Endothelial cell of umbilical vein (primary cell): ENCODE results near the gene ATXN10. TPM values are rescaled to one million over a fixed set of nuclear protein-coding genes. Genes with fewer than 3 reads are reported as not detected.

Source experiments
- BruUV-seq: library from RNA; stranded (reverse); fragments of 400-500 nt; replicated peaks from 2 replicates; lab custom pipeline; 2021; lab: Mats Ljungman, UMichigan
- CTCF ChIA-PET: fragments of 300-600, 350-600 bp; sonication (Branson Sonifier 250); formaldehyde crosslinking; loops from one replicate; lab custom pipeline; 2021; ENCODE audit warnings: antibody characterized with exemption, inconsistent platforms; lab: Charles Lee
- POLR2A ChIA-PET: fragments of 300-600, 350-600 bp; sonication (Branson Sonifier 250); formaldehyde crosslinking; loops from one replicate; lab custom pipeline; 2021; ENCODE audit warnings: antibody characterized with exemption, inconsistent platforms; lab: Charles Lee
- DNase-seq: peaks from one replicate; pipeline ENCODE4 v3.0.0-alpha.2; 2011; ENCODE audit warnings: low read depth, low spot score
- FAIRE-seq: peaks from 2 replicates; lab custom pipeline; 2011; peaks lifted over from hg19 to GRCh38; lab: Jason Lieb, UNC
- H2AFZ ChIP-seq: 2 replicates; pipeline ENCODE4 v1.6.0; 2012; ENCODE audit warnings: low read depth, low read length, control low read depth, inconsistent platforms
- H3K27ac ChIP-seq: 2 replicates; pipeline ENCODE4 v1.5.1; 2011; ENCODE audit warnings: low read depth, mild to moderate bottlenecking, control low read depth, low read length, moderate library complexity; ENCODE audit not compliant: insufficient read depth
- H3K27me3 ChIP-seq, 2 experiments: 2 replicates each; pipeline versions ENCODE4 v1.6.0 to v1.6.1; 2011; ENCODE audit warnings: low read length in 2 of 2, mixed read lengths in 1 of 2; ENCODE audit not compliant: control insufficient read depth in 2 of 2, insufficient read depth in 2 of 2
- H3K36me3 ChIP-seq, 2 experiments: 2 replicates in 1 of 2; 3 replicates in 1 of 2; pipeline ENCODE4 v1.5.1; 2011; ENCODE audit warnings: low read length in 2 of 2, mild to moderate bottlenecking in 1 of 2, moderate library complexity in 1 of 2; ENCODE audit not compliant: control insufficient read depth in 2 of 2, insufficient read depth in 2 of 2; ENCODE audit errors: extremely low read depth in 1 of 2
- H3K4me1 ChIP-seq: 3 replicates; pipeline ENCODE4 v1.5.1; 2011; ENCODE audit warnings: mild to moderate bottlenecking, low read length; ENCODE audit not compliant: control insufficient read depth, insufficient read depth; ENCODE audit errors: extremely low read depth
- H3K4me2 ChIP-seq: 2 replicates; pipeline ENCODE4 v1.6.1; 2011; ENCODE audit warnings: low read length, control low read depth, mixed read lengths; ENCODE audit not compliant: insufficient read depth
- H3K4me3 ChIP-seq, 3 experiments: fragments of 200-600 bp in 1 of 3; sonication (generic), shearing (Covaris generic) in 1 of 3; replicated peaks in 1 of 3; 2 replicates each; pipeline ENCODE4 v1.5.1; 2011 to 2016; ENCODE audit warnings: control low read depth in 3 of 3, low read length in 3 of 3, mild to moderate bottlenecking in 2 of 3, inconsistent platforms in 1 of 3, low read depth in 1 of 3, moderate library complexity in 1 of 3; ENCODE audit not compliant: insufficient read depth in 1 of 3
- H3K79me2 ChIP-seq: 2 replicates; pipeline ENCODE4 v1.6.0; 2012; ENCODE audit warnings: low read length, inconsistent platforms; ENCODE audit not compliant: control insufficient read depth, insufficient read depth
- H3K9ac ChIP-seq: replicated peaks from 2 replicates; pipeline ENCODE3; 2011; ENCODE audit warnings: low read length, control low read depth; ENCODE audit not compliant: insufficient read depth; ENCODE audit errors: extremely low read depth
- H3K9me1 ChIP-seq: replicated peaks from 3 replicates; pipeline ENCODE4 v1.6.0; 2011; ENCODE audit warnings: mild to moderate bottlenecking, low read length; ENCODE audit not compliant: control insufficient read depth, insufficient read depth; ENCODE audit errors: extremely low read depth
- H3K9me3 ChIP-seq: replicated peaks from 2 replicates; pipeline ENCODE4 v1.5.1; 2012; ENCODE audit warnings: low read length, inconsistent platforms; ENCODE audit not compliant: control insufficient read depth, insufficient read depth
- H4K20me1 ChIP-seq: replicated peaks from 2 replicates; pipeline ENCODE3; 2011; ENCODE audit warnings: mild to moderate bottlenecking, low read length; ENCODE audit not compliant: control insufficient read depth, insufficient read depth; ENCODE audit errors: extremely low read depth
- CTCF ChIP-seq, 2 donors: IDR thresholded peaks; 1 replicate in 1 of 2; 2 replicates in 1 of 2; pipeline ENCODE4 v1.5.1; 2011; ENCODE audit warnings: low read length in 2 of 2, mild to moderate bottlenecking in 2 of 2, moderate library complexity in 2 of 2, control low read depth in 1 of 2, inconsistent platforms in 1 of 2, low read depth in 1 of 2; ENCODE audit not compliant: insufficient read depth in 1 of 2; ENCODE audit errors: extremely low read depth in 1 of 2
- EZH2 ChIP-seq: IDR thresholded peaks from 2 replicates; pipeline ENCODE4 v1.6.1; 2012; ENCODE audit warnings: borderline replicate concordance, low read depth, mild to moderate bottlenecking, moderate library complexity, low read length, inconsistent platforms; ENCODE audit not compliant: severe bottlenecking
- FOS ChIP-seq: IDR thresholded peaks from 2 replicates; pipeline ENCODE4 v1.6.1; 2011; ENCODE audit warnings: mild to moderate bottlenecking, low read length, moderate library complexity, borderline replicate concordance; ENCODE audit not compliant: insufficient read depth
- GATA2 ChIP-seq: IDR thresholded peaks from 2 replicates; pipeline ENCODE4 v1.7.0; 2011; ENCODE audit warnings: low read depth, mild to moderate bottlenecking, moderate library complexity, mixed read lengths, low read length; ENCODE audit not compliant: insufficient read length, insufficient read depth
- JUN ChIP-seq: IDR thresholded peaks from 2 replicates; pipeline ENCODE4 v1.6.1; 2011; ENCODE audit warnings: borderline replicate concordance, low read depth; ENCODE audit not compliant: insufficient read length, insufficient read depth
- MYC ChIP-seq: IDR thresholded peaks from one replicate; pipeline ENCODE4 v1.6.1; 2011; ENCODE audit warnings: mild to moderate bottlenecking, low read depth, low read length
- POLR2A ChIP-seq: IDR thresholded peaks from 2 replicates; pipeline ENCODE4 v1.6.1; 2012; ENCODE audit warnings: low read depth, mild to moderate bottlenecking, control low read depth, low read length
- POLR2AphosphoS5 ChIP-seq: IDR thresholded peaks from 2 replicates; pipeline ENCODE4 v1.6.1; 2012; ENCODE audit warnings: low read depth, mild to moderate bottlenecking, control low read depth, low read length, moderate library complexity; ENCODE audit not compliant: insufficient read depth
- dilution Hi-C: fragments of 300-500 bp; cut with MboI; formaldehyde crosslinking; loops from one replicate; pipeline ENCODE4 v1.15.0; 2019; ENCODE audit warnings: low sequenced_read_pairs; ENCODE audit not compliant: extremely low pct_ligation_motif_present
- intact Hi-C: fragments of 100-400 bp; cut with micrococcal nuclease; formaldehyde crosslinking; loops from one replicate; pipeline ENCODE4 v1.10.0; 2022
- polyA plus RNA-seq, 4 experiments: library from polyadenylated mRNA; depleted of rRNA in 3 of 4; stranded (reverse) in 3 of 4; unstranded in 1 of 4; fragments of >200 nt; gene quantifications; 2 replicates each; pipeline versions ENCODE4 v1.2.1 to v1.2.3, GENCODE V29; 2011 to 2012; ENCODE audit warnings: missing spikeins in 1 of 4
- total RNA-seq: library from RNA; stranded (reverse); gene quantifications from 2 replicates; pipeline ENCODE4 v1.2.3, GENCODE V29; 2021
- TF ChIP-seq, protein P1 (sequence below): IDR thresholded peaks from 2 replicates; pipeline ENCODE4 v1.6.1; 2011; ENCODE audit not compliant: insufficient read depth, insufficient read length

Gene ATXN10
- total and polyA plus RNA-seq, 2 donors (not counting 3 experiments of a cell fraction or from before 2014, with no cell fraction given) = 73.2 to 91.9 TPM

DNA sequence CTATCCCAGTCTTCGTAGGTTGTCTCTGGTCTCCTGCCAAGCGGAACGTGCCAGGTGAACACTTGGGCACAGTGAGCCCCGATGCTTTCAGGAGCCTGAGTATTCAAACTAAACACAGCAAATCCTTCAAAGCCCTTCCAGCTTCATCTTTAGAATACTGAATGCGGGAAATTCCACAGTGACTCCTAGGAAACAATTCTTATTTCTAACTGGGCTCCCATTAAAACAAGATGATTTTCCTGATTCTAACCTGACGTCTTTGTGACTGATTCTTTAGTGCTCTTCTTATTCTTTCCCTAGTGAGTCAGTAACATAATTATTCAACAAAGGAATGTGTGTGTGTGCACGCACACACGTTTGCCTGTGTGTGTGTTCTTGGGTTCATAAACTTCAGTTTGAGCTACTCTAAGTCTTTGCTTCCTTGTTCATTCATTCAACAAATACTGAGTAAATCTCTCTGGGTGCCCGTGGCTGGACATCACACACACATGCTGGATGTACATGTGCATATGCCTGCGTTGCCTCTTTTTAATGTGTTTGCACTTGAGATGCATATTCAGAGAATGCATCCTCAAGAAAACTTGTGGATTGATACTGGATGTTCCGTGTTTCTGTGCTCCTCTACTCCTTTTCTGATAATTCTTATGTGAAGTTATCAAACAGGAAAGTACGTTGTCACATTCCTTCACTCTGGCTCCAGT is 170.8 kb downstream of the ATXN10 start:
- H3K27me3 ChIP-seq = no peaks in the 10 kb centered on the region
- H3K9ac ChIP-seq = no peak overlapping the region
- ChIA-PET CTCF (interaction anchor here (0.8 to 3.1 kb wide), 3 partner anchors 21 to 209 kb away, joined by 3 to 22 read pairs (median 7); no protein-coding TSS in a partner anchor), POLR2A (no interaction called here)
- no peaks in the 10 kb centered on the region for H3K36me3 ChIP-seq
- no peak overlapping the region for H3K27ac ChIP-seq
- FAIRE-seq = no peak
- DNase-seq = no peak
- H2AFZ ChIP-seq = no peak overlapping the region
- TF ChIP-seq CTCF (IDR thresholded peaks at IDR 0.05; ENCODE audit: extremely low read depth in 1 of 2, insufficient read depth in 1 of 2, low read depth in 1 of 2, low read length in 2 of 2) (no peak), EZH2 (no peak), GATA2 (no peak)
- H3K79me2 ChIP-seq = no peaks in the 10 kb centered on the region
- H3K9me3 ChIP-seq = no peaks in the 10 kb centered on the region
- no peaks in the 10 kb centered on the region for H3K4me1 ChIP-seq
- no peak overlapping the region for H3K4me3 ChIP-seq
- no peak overlapping the region for H3K4me2 ChIP-seq
- H4K20me1 ChIP-seq = no peaks in the 10 kb centered on the region
- BruUV-seq = no TSS peak
- H3K9me1 ChIP-seq = no peaks in the 10 kb centered on the region
- dilution Hi-C loops (no loop called here), intact Hi-C loops (no loop called here)

DNA sequence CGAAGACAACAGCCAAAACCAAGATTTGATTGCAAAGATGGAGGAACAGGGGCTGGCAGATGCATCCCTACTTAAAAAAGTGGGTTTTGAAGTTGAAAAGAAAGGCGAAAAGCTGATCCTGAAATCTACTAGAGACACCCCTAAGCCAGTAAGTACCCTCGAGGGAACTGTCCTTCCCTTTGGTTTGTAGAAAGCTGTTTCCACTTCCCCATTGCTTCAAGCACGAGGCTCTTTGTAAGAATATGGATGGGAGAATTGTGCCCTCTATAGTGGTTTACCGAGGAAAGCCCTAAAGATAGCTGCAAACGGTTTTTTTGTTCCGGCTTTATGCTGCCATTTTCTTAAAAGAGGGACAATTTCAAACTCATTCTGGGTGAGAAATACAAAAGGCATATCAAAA is 171.4 kb downstream of the ATXN10 start:
- Histone ChIP-seq H3K27me3 (no peaks in the 10 kb centered on the region), H3K9me1 (no peaks in the 10 kb centered on the region), H2AFZ (no peak overlapping the region), H3K4me3 (no peak overlapping the region), H3K4me1 (no peaks in the 10 kb centered on the region), H3K4me2 (no peak overlapping the region), H4K20me1 (no peaks in the 10 kb centered on the region), H3K9me3 (no peaks in the 10 kb centered on the region), H3K9ac (no peak overlapping the region), H3K36me3 (no peaks in the 10 kb centered on the region), H3K27ac (no peak overlapping the region), H3K79me2 (no peaks in the 10 kb centered on the region)
- DNase-seq = no peak
- intact Hi-C loops = no loop called here
- ChIA-PET CTCF (interaction anchor here (3.1 kb wide), 1 partner anchor 21 kb away, joined by 22 read pairs; no protein-coding TSS in a partner anchor), POLR2A (no interaction called here)
- no peak for TF ChIP-seq GATA2
- TF ChIP-seq POLR2AphosphoS5 = no peak
- TF ChIP-seq, protein P1, sequence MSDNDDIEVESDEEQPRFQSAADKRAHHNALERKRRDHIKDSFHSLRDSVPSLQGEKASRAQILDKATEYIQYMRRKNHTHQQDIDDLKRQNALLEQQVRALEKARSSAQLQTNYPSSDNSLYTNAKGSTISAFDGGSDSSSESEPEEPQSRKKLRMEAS = no peak
- TF ChIP-seq JUN = no peak
- TF ChIP-seq MYC = no peak
- no peak for TF ChIP-seq EZH2
- no peak for TF ChIP-seq FOS
- no peak for TF ChIP-seq CTCF (IDR thresholded peaks at IDR 0.05; ENCODE audit: extremely low read depth in 1 of 2, insufficient read depth in 1 of 2, low read depth in 1 of 2, low read length in 2 of 2)
- TF ChIP-seq POLR2A = no peak
- BruUV-seq = no TSS peak
- no peak for FAIRE-seq
- dilution Hi-C loops = no loop called here
